Measurements from ENCODE around the gene RNF168. TPM values are rescaled to one million over a fixed set of nuclear protein-coding genes. Genes with fewer than 3 reads are reported as not detected.
"Not testable (repeated sequence)": the region's sequence is repeated elsewhere in the genome, so short reads cannot be mapped to it uniquely, and the experiment has no call there.

RNF168 gene
- total RNA-seq, 1 experiment from 2014 or later: 65.5 TPM

DNA sequence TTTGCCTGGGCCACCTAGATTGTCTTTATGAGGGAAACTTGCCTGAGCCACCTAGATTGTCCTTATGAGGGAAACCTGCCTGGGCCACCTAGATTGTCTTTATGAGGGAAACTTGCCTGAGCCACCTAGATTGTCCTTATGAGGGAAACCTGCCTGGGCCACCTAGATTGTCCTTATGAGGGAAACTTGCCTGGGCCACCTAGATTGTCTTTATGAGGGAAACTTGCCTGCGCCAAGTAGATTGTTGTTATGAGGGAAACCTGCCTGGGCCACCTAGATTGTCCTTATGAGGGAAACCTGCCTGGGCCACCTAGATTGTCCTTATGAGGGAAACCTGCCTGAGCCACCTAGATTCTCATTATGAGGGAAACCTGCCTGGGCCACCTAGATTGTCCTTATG, 7.5 kb upstream of the RNF168 start:
- H3T11ph ChIP-seq (ENCODE audit: low read length); H3K14ac ChIP-seq (ENCODE audit: insufficient read depth, low read length); H3K4me3 Mint-ChIP-seq; H3K23me2 ChIP-seq (ENCODE audit: insufficient read length, low read depth, low read length, poor library complexity, severe bottlenecking); H3K27ac Mint-ChIP-seq; H2BK20ac ChIP-seq (ENCODE audit: low read depth, low read length, poor library complexity, severe bottlenecking); H3K23ac ChIP-seq (ENCODE audit: insufficient read length, low read depth, low read length); H4K91ac ChIP-seq (ENCODE audit: insufficient read length, low read depth, low read length); H3K27ac ChIP-seq (ENCODE audit: insufficient read length, low read depth, low read length); H3K18ac ChIP-seq (ENCODE audit: insufficient read length, low read depth, low read length); H3K56ac ChIP-seq (ENCODE audit: insufficient read length, low read depth, low read length); H3K4me1 ChIP-seq (ENCODE audit: insufficient read depth, low read length); H3K36me3 Mint-ChIP-seq (ENCODE audit: insufficient read depth in 1 of 3, low read depth in 3 of 3); H3K79me1 ChIP-seq (ENCODE audit: insufficient read depth, low read depth, low read length, poor library complexity, severe bottlenecking); H2BK120ac ChIP-seq (ENCODE audit: low read depth, low read length, poor library complexity, severe bottlenecking); H4K20me1 ChIP-seq (ENCODE audit: control insufficient read depth, insufficient read depth, insufficient read length); H3K9ac ChIP-seq (ENCODE audit: extremely low read depth, insufficient read length, low read length); H4K5ac ChIP-seq (ENCODE audit: insufficient read length, low read depth, low read length); H3K79me2 ChIP-seq (ENCODE audit: insufficient read depth, low read length); H3K4me2 ChIP-seq (ENCODE audit: insufficient read depth, insufficient read length, low read length); H3K9me3 ChIP-seq (ENCODE audit: control insufficient read depth, low read depth, low read length); H2BK15ac ChIP-seq (ENCODE audit: low read depth, low read length); H2BK12ac ChIP-seq (ENCODE audit: insufficient read length, low read depth, low read length); DNase-seq; H3K27me3 ChIP-seq (ENCODE audit: insufficient read depth, low read length); H3K27me3 Mint-ChIP-seq (ENCODE audit: low read depth); H3K4me1 Mint-ChIP-seq; H3K4ac ChIP-seq (ENCODE audit: low read depth, low read length); H4K8ac ChIP-seq (replicated peaks; ENCODE audit: insufficient read length, low read depth, low read length); H2AFZ ChIP-seq (ENCODE audit: low read length); H2AK5ac ChIP-seq (ENCODE audit: insufficient read length, low read length); H2BK5ac ChIP-seq (ENCODE audit: insufficient read length, low read length): not testable (repeated sequence)
- no CpG with 5 or more reads among the region's 1 CpG for WGBS (ENCODE audit: extremely low coverage, insufficient read length, low lambda C conversion rate)
- peaks cover 8 to 11% of the 10 kb centered on the region in 2 experiments for H3K9me3 Mint-ChIP-seq

Data from H9 (cell line).